OCI-LY3 (cell line): ENCODE results near the gene PTPRN2.

Source experiments
- CTCF ChIP-seq: fragments of 200-600, 300-600 bp; sonication (generic); IDR thresholded peaks from 2 replicates; pipeline ENCODE4 v1.5.1; 2014; ENCODE audit warnings: antibody characterized with exemption, low read length, low read depth
- EZH2phosphoT487 ChIP-seq: fragments of 200-600 bp; shearing (Covaris generic); IDR thresholded peaks from 2 replicates; pipeline ENCODE4 v1.6.1; 2018; ENCODE audit warnings: antibody characterized with exemption, mixed run types, low read depth

- TF ChIP-seq CTCF (no peak), EZH2phosphoT487 (no peak)
Observed at GRCh38 chr7:157800281-157800680, 787.3 kb downstream of the PTPRN2 start.
